Measurements from ENCODE around the gene UPK1A. TPM values are rescaled to one million over a fixed set of nuclear protein-coding genes. Genes with fewer than 3 reads are reported as not detected.
A peak's percentile ranks its signal among the peaks of the same experiment; 100 is the strongest.

Gene UPK1A
- total and polyA plus RNA-seq, 9 of the 15 experiments (the other 6 are each of a cell fraction or from before 2014, with no cell fraction given), result 0.06 to 0.13 TPM; not detected in 7

GRCh38 chr19:35695895-35696422 lies 29.6 kb downstream of the UPK1A start:
- ATAC-seq (no peak), FAIRE-seq (no peak), DNase-seq (ENCODE audit: extremely low read depth in 1 of 4, low spot score in 3 of 4) (no peak)
- no TSS peak for BruUV-seq (replicated peaks)
- no peak overlapping the region for H3K27ac ChIP-seq (ENCODE audit: extremely low read depth, low read depth, low read length)
- no peaks in the 10 kb centered on the region for H4K20me1 ChIP-seq (replicated peaks; ENCODE audit: control insufficient read depth, insufficient read depth, low read length)
- no peaks in the 10 kb centered on the region for H3K27me3 ChIP-seq (ENCODE audit: control insufficient read depth in 2 of 2, insufficient read depth in 2 of 2, low read length in 2 of 2)
- H3K9me3 ChIP-seq (replicated peaks; ENCODE audit: control insufficient read depth, insufficient read depth, low read depth, low read length), result peaks cover 5% of the 10 kb centered on the region; the same call in 1 of the 2 replicates
- no peak for TF ChIP-seq ESRRA (IDR thresholded peaks at IDR 0.05; ENCODE audit: borderline replicate concordance, low read depth)
- no peak for TF ChIP-seq SUPT5H (IDR thresholded peaks at IDR 0.05)
- TF ChIP-seq ZNF3 (CRISPR knock-in tag; IDR thresholded peaks at IDR 0.05), result no peak
- peak; percentile 4 for TF ChIP-seq RBM25 (IDR thresholded peaks at IDR 0.05; ENCODE audit: low read depth, low read length, severe bottlenecking)
- TF ChIP-seq CSDE1 (IDR thresholded peaks at IDR 0.05), result no peak
- TF ChIP-seq ZFX (CRISPR knock-in tag; IDR thresholded peaks at IDR 0.05), result no peak
- no peak for TF ChIP-seq HNRNPK (IDR thresholded peaks at IDR 0.05; ENCODE audit: low read depth, low read length, poor library complexity, severe bottlenecking)
- peak; percentile 29; the same call in 1 of the 2 replicates for TF ChIP-seq BCOR (IDR thresholded peaks at IDR 0.05)
- no peak overlapping the region for H3K4me3 ChIP-seq
- no peak overlapping the region for H3K9ac ChIP-seq (ENCODE audit: insufficient read depth in 1 of 2, low read depth in 2 of 2, low read length in 2 of 2)
- 5% methylated on average over 2 of the region's 2 CpGs for WGBS (ENCODE audit: insufficient coverage, low coverage, missing lambda C conversion rate)
- ChIA-PET CTCF (ENCODE audit: low intra/inter-chr PET ratio) (no interaction called here), POLR2A (interaction anchor here (1.2 kb wide), 1 partner anchor 83 kb away, joined by 4 read pairs; the partner anchor contains the start of gene HAUS5)
- no peaks in the 10 kb centered on the region for H3K4me1 ChIP-seq (replicated peaks in 1 of 2; ENCODE audit: control insufficient read depth in 2 of 2, insufficient read depth in 2 of 2, low read length in 2 of 2)
- H2AFZ ChIP-seq (ENCODE audit: low read depth, low read length), result no peak overlapping the region
- H3K36me3 ChIP-seq (ENCODE audit: control insufficient read depth, insufficient read depth, low read length), result no peaks in the 10 kb centered on the region
- H3K79me2 ChIP-seq (ENCODE audit: control insufficient read depth, insufficient read depth, low read length), result no peaks in the 10 kb centered on the region
- in situ Hi-C loops (cut with MboI), result no loop called here
- H3K4me2 ChIP-seq (ENCODE audit: insufficient read depth, low read length), result no peak overlapping the region
- no peaks in the 10 kb centered on the region for H3K9me1 ChIP-seq (ENCODE audit: control insufficient read depth, insufficient read depth, low read length)
- intact Hi-C loops (cut with micrococcal nuclease), result no loop called here

Data from K562 (cell line).